Keratinocyte (primary cell): ENCODE data around the gene TIE1. TPM values are rescaled to one million over a fixed set of nuclear protein-coding genes. Genes with fewer than 3 reads are reported as not detected.

ENCODE experiments used
- DNase-seq: peaks from one replicate; pipeline ENCODE4 v3.0.0-alpha.2; 2011; ENCODE audit warnings: low read depth, missing footprints, low spot score
- FAIRE-seq: peaks from 2 replicates; lab custom pipeline; 2011; peaks lifted over from hg19 to GRCh38; lab: Jason Lieb, UNC
- H2AFZ ChIP-seq: 2 replicates; pipeline ENCODE4 v1.6.0; 2012; ENCODE audit warnings: low read length, control low read depth, inconsistent platforms; ENCODE audit not compliant: control insufficient read depth
- H3K27ac ChIP-seq: 2 replicates; pipeline ENCODE4 v1.5.1; 2011; ENCODE audit warnings: low read length; ENCODE audit not compliant: control insufficient read depth, insufficient read depth
- H3K27me3 ChIP-seq: 3 replicates; pipeline ENCODE4 v1.6.0; 2011; ENCODE audit warnings: low read length; ENCODE audit not compliant: control insufficient read depth, insufficient read depth; ENCODE audit errors: extremely low read depth
- H3K36me3 ChIP-seq, 2 experiments: 2 replicates in 1 of 2; 3 replicates in 1 of 2; pipeline ENCODE4 v1.5.1; 2011; ENCODE audit warnings: low read length in 2 of 2, mild to moderate bottlenecking in 1 of 2; ENCODE audit not compliant: control insufficient read depth in 2 of 2, insufficient read depth in 2 of 2; ENCODE audit errors: extremely low read depth in 1 of 2
- H3K4me1 ChIP-seq: 3 replicates; pipeline ENCODE4 v1.5.1; 2011; ENCODE audit warnings: low read length; ENCODE audit not compliant: control insufficient read depth, insufficient read depth; ENCODE audit errors: extremely low read depth
- H3K4me2 ChIP-seq: 3 replicates; pipeline ENCODE4 v1.6.0; 2011; ENCODE audit warnings: low read depth, low read length; ENCODE audit not compliant: control insufficient read depth, insufficient read depth; ENCODE audit errors: extremely low read depth
- H3K4me3 ChIP-seq, 3 experiments: fragments of 200-600 bp in 1 of 3; sonication (generic) in 1 of 3; 2 replicates in 2 of 3; 3 replicates in 1 of 3; pipeline ENCODE4 v1.5.1; 2011 to 2016; ENCODE audit warnings: low read length in 3 of 3, mild to moderate bottlenecking in 3 of 3, control low read depth in 2 of 3, inconsistent platforms in 1 of 3, low read depth in 1 of 3, mixed read lengths in 1 of 3, mixed run types in 1 of 3, moderate library complexity in 1 of 3; ENCODE audit not compliant: control insufficient read depth in 2 of 3, insufficient read depth in 2 of 3; ENCODE audit errors: extremely low read depth in 1 of 3
- H3K79me2 ChIP-seq: 2 replicates; pipeline ENCODE4 v1.6.0; 2012; ENCODE audit warnings: low read length; ENCODE audit not compliant: control insufficient read depth, insufficient read depth
- H3K9ac ChIP-seq: 3 replicates; pipeline ENCODE4 v1.6.0; 2011; ENCODE audit warnings: low read length; ENCODE audit not compliant: control insufficient read depth, insufficient read depth; ENCODE audit errors: extremely low read depth
- H3K9me1 ChIP-seq: 3 replicates; pipeline ENCODE4 v1.6.0; 2011; ENCODE audit warnings: low read length; ENCODE audit not compliant: control insufficient read depth, insufficient read depth; ENCODE audit errors: extremely low read depth
- H3K9me3 ChIP-seq: 2 replicates; pipeline ENCODE4 v1.5.1; 2012; ENCODE audit warnings: low read depth, low read length; ENCODE audit not compliant: control insufficient read depth
- H4K20me1 ChIP-seq: 3 replicates; pipeline ENCODE4 v1.6.0; 2011; ENCODE audit warnings: low read length; ENCODE audit not compliant: control insufficient read depth, insufficient read depth; ENCODE audit errors: extremely low read depth
- EZH2 ChIP-seq: IDR thresholded peaks from one replicate; pipeline ENCODE4 v1.6.1; 2012; ENCODE audit warnings: inconsistent platforms, mild to moderate bottlenecking, low read length, moderate library complexity
- dilution Hi-C: fragments of 300-500 bp; cut with MboI; formaldehyde crosslinking; loops from one replicate; pipeline ENCODE4 v1.7.0; 2020; ENCODE audit warnings: low sequenced_read_pairs; ENCODE audit not compliant: extremely low pct_ligation_motif_present
- polyA plus RNA-seq, 5 experiments: library from polyadenylated mRNA; depleted of rRNA in 3 of 5; stranded (reverse) in 3 of 5; stranded (forward) in 1 of 5; unstranded in 1 of 5; fragments of >200 nt; gene quantifications; 1 replicate in 1 of 5; 2 replicates in 3 of 5; 3 replicates in 1 of 5; pipeline versions ENCODE4 v1.2.1 to v1.2.3, GENCODE V29; 2011 to 2012; ENCODE audit warnings: missing spikeins in 2 of 5, low read depth in 1 of 5, low replicate concordance in 1 of 5
- TF ChIP-seq, protein P1 (sequence below), 3 experiments: IDR thresholded peaks in 1 of 3; conservative IDR thresholded peaks in 1 of 3; optimal IDR thresholded peaks in 1 of 3; 2 replicates in 2 of 3; 3 replicates in 1 of 3; pipeline versions ENCODE3 to v1.5.1; 2011; ENCODE audit warnings: low read length in 3 of 3, mild to moderate bottlenecking in 3 of 3, moderate library complexity in 2 of 3, control low read depth in 1 of 3, inconsistent platforms in 1 of 3; ENCODE audit not compliant: insufficient read depth in 2 of 3; ENCODE audit errors: extremely low read depth in 1 of 3

The TIE1 gene
- polyA plus RNA-seq, 1 donor (not counting 4 experiments of a cell fraction or from before 2014, with no cell fraction given), result not detected

- Histone ChIP-seq H3K4me3 (no peak overlapping the region), H3K79me2 (no peaks in the 10 kb centered on the region), H3K27ac (no peak overlapping the region), H3K4me2 (no peak overlapping the region), H4K20me1 (no peaks in the 10 kb centered on the region), H3K27me3 (no peaks in the 10 kb centered on the region), H3K9me3 (no peaks in the 10 kb centered on the region), H3K4me1 (peaks cover 15% of the 10 kb centered on the region), H3K9ac (no peak overlapping the region), H3K36me3 (no peaks in the 10 kb centered on the region), H2AFZ (no peak overlapping the region), H3K9me1 (no peaks in the 10 kb centered on the region)
- TF ChIP-seq, protein P1, sequence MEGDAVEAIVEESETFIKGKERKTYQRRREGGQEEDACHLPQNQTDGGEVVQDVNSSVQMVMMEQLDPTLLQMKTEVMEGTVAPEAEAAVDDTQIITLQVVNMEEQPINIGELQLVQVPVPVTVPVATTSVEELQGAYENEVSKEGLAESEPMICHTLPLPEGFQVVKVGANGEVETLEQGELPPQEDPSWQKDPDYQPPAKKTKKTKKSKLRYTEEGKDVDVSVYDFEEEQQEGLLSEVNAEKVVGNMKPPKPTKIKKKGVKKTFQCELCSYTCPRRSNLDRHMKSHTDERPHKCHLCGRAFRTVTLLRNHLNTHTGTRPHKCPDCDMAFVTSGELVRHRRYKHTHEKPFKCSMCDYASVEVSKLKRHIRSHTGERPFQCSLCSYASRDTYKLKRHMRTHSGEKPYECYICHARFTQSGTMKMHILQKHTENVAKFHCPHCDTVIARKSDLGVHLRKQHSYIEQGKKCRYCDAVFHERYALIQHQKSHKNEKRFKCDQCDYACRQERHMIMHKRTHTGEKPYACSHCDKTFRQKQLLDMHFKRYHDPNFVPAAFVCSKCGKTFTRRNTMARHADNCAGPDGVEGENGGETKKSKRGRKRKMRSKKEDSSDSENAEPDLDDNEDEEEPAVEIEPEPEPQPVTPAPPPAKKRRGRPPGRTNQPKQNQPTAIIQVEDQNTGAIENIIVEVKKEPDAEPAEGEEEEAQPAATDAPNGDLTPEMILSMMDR (optimal IDR thresholded peaks at IDR 0.05 in 1 of 3, IDR thresholded peaks at IDR 0.05 in 1 of 3, conservative IDR thresholded peaks at IDR 0.05 in 1 of 3; ENCODE audit: extremely low read depth in 1 of 3, insufficient read depth in 2 of 3, low read length in 3 of 3), result no peak
- no peak for TF ChIP-seq EZH2
- dilution Hi-C loops, result no loop called here
- FAIRE-seq (no peak), DNase-seq (no peak)
These were observed 24.8 kb upstream of the TIE1 start for GRCh38 chr1:43275826-43276620.

DNA sequence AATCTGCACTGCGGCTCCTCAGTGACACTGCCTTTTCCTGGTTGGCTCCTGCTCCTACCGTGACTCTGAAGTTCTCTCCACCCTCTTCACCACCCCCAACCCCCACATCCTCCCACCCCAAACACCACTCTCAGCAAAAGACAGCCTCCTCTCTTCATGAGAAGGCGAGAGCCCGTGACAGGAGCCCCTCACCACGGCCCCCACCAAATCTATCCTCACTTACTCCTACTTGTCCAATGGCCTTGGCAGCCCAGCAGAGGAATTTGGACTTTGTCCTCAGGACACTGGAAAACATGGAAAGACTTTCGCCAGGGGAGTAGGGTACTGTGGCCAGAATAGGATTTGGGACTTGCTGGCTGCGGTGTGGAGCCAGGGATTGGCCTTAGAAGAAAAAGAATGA, 24.1 kb upstream of the TIE1 start:
- no peak for DNase-seq
- no peak overlapping the region for H3K4me2 ChIP-seq
- H3K9me1 ChIP-seq, result no peaks in the 10 kb centered on the region
- H3K9me3 ChIP-seq, result no peaks in the 10 kb centered on the region
- dilution Hi-C loops, result no loop called here
- H3K4me3 ChIP-seq, result no peak overlapping the region
- no peak overlapping the region for H3K27ac ChIP-seq
- H3K36me3 ChIP-seq, result no peaks in the 10 kb centered on the region
- TF ChIP-seq, protein P1 (optimal IDR thresholded peaks at IDR 0.05 in 1 of 3, IDR thresholded peaks at IDR 0.05 in 1 of 3, conservative IDR thresholded peaks at IDR 0.05 in 1 of 3; ENCODE audit: extremely low read depth in 1 of 3, insufficient read depth in 2 of 3, low read length in 3 of 3), result no peak
- TF ChIP-seq EZH2, result no peak
- no peak overlapping the region for H2AFZ ChIP-seq
- no peaks in the 10 kb centered on the region for H4K20me1 ChIP-seq
- FAIRE-seq, result no peak
- no peak overlapping the region for H3K9ac ChIP-seq
- no peaks in the 10 kb centered on the region for H3K27me3 ChIP-seq
- H3K4me1 ChIP-seq, result peaks cover 11% of the 10 kb centered on the region
- no peaks in the 10 kb centered on the region for H3K79me2 ChIP-seq
